Loucy (cell line): ENCODE results near the gene CDCP2.

ENCODE experiments used
- CTCF ChIP-seq: fragments of 200-600 bp; sonication (generic); conservative IDR thresholded peaks from 2 replicates; pipeline ENCODE4 v1.5.1; 2014; ENCODE audit warnings: mild to moderate bottlenecking, antibody characterized with exemption, low read length
- EZH2phosphoT487 ChIP-seq: fragments of 200-600 bp; IDR thresholded peaks from 2 replicates; pipeline ENCODE4 v1.6.1; 2018; ENCODE audit warnings: antibody characterized with exemption, mild to moderate bottlenecking, moderate library complexity, borderline replicate concordance

GRCh38 chr1:54084794-54085193 lies 68.0 kb downstream of the CDCP2 start:
- TF ChIP-seq CTCF (no peak), EZH2phosphoT487 (no peak)
